ENCODE data around the gene MLIP.

DNA sequence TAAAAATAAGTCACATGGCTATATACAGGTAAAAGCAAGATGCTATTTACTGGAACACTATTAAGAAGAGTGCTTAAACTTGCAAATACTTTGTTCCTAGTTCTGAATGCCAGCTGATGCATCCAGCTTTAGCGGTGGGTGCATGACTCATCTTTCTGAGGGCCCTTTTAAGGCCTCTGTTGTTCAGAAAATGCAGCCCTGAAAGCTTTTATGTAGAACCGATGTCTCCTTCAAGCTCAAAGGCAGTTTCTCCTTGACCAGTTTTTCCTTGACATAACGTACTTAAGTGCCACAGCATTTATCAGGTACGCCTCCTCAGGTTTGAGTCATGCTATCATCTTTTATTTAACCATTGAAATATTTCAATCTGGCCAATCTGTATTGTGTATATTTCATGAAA lies 82.8 kb downstream of the MLIP start:
- TF ChIP-seq POLR2A (IDR thresholded peaks at IDR 0.05; ENCODE audit: extremely low read depth, insufficient read length) = no peak
- TF ChIP-seq, protein P1, sequence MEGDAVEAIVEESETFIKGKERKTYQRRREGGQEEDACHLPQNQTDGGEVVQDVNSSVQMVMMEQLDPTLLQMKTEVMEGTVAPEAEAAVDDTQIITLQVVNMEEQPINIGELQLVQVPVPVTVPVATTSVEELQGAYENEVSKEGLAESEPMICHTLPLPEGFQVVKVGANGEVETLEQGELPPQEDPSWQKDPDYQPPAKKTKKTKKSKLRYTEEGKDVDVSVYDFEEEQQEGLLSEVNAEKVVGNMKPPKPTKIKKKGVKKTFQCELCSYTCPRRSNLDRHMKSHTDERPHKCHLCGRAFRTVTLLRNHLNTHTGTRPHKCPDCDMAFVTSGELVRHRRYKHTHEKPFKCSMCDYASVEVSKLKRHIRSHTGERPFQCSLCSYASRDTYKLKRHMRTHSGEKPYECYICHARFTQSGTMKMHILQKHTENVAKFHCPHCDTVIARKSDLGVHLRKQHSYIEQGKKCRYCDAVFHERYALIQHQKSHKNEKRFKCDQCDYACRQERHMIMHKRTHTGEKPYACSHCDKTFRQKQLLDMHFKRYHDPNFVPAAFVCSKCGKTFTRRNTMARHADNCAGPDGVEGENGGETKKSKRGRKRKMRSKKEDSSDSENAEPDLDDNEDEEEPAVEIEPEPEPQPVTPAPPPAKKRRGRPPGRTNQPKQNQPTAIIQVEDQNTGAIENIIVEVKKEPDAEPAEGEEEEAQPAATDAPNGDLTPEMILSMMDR (IDR thresholded peaks at IDR 0.05; ENCODE audit: low read depth, low read length) = no peak
